HEK293T (cell line): ENCODE results near the gene CCR6.

Source experiments
- CTCF ChIA-PET: fragments of 350-600 bp; formaldehyde crosslinking; extraction: SDS; loops from one replicate; lab custom pipeline; 2021; ENCODE audit warnings: antibody characterized with exemption, inconsistent platforms; lab: Yijun Ruan, JAX
- POLR2A ChIA-PET: fragments of 350-600 bp; formaldehyde crosslinking; extraction: SDS; loops from one replicate; lab custom pipeline; 2020; ENCODE audit warnings: antibody characterized with exemption, inconsistent platforms; lab: Yijun Ruan, JAX
- DNase-seq: peaks from one replicate; pipeline ENCODE4 v3.0.0; 2012; ENCODE audit warnings: mixed read lengths; ENCODE audit errors: extremely low spot score
- ARNT ChIP-seq: fragments of 450-650 bp; IDR thresholded peaks from 2 replicates; pipeline ENCODE4 v1.6.1; 2017; ENCODE audit warnings: mild to moderate bottlenecking
- BHLHE40 ChIP-seq: fragments of 450-650 bp; IDR thresholded peaks from 2 replicates; pipeline ENCODE4 v1.6.1; 2016; ENCODE audit warnings: mild to moderate bottlenecking, moderate library complexity, borderline replicate concordance
- CTBP1 ChIP-seq: fragments of 450-650 bp; IDR thresholded peaks from 2 replicates; pipeline ENCODE4 v1.6.1; 2016; ENCODE audit warnings: borderline replicate concordance
- ELF4 ChIP-seq: fragments of 450-650 bp; IDR thresholded peaks from 2 replicates; pipeline ENCODE4 v1.6.1; 2017; ENCODE audit warnings: antibody characterized with exemption
- FOXA1 ChIP-seq: fragments of 450-650 bp; IDR thresholded peaks from 2 replicates; pipeline ENCODE4 v1.6.1; 2016; ENCODE audit warnings: mild to moderate bottlenecking
- FOXK2 ChIP-seq: fragments of 450-650 bp; IDR thresholded peaks from 2 replicates; pipeline ENCODE4 v1.6.1; 2016; ENCODE audit warnings: mild to moderate bottlenecking
- FOXM1 ChIP-seq: fragments of 450-650 bp; IDR thresholded peaks from 2 replicates; pipeline ENCODE4 v1.6.1; 2017; ENCODE audit warnings: mild to moderate bottlenecking, borderline replicate concordance
- HDGF ChIP-seq: fragments of 450-650 bp; IDR thresholded peaks from 2 replicates; pipeline ENCODE4 v1.6.1; 2017; ENCODE audit warnings: antibody characterized with exemption, borderline replicate concordance
- L3MBTL2 ChIP-seq: fragments of 450-650 bp; conservative IDR thresholded peaks from 2 replicates; pipeline ENCODE4 v1.6.1; 2016; ENCODE audit warnings: mild to moderate bottlenecking
- LEF1 ChIP-seq: fragments of 450-650 bp; IDR thresholded peaks from 2 replicates; pipeline ENCODE4 v1.6.1; 2017; ENCODE audit warnings: mild to moderate bottlenecking, borderline replicate concordance
- NFRKB ChIP-seq: fragments of 450-650 bp; IDR thresholded peaks from 2 replicates; pipeline ENCODE4 v1.6.1; 2016; ENCODE audit warnings: mild to moderate bottlenecking, moderate library complexity
- PKNOX1 ChIP-seq: fragments of 450-650 bp; IDR thresholded peaks from 2 replicates; pipeline ENCODE4 v1.6.1; 2016
- SP1 ChIP-seq: fragments of 450-650 bp; IDR thresholded peaks from 2 replicates; pipeline ENCODE4 v1.6.1; 2017
- SUZ12 ChIP-seq: fragments of 450-650 bp; IDR thresholded peaks from 2 replicates; pipeline ENCODE4 v1.6.1; 2016; ENCODE audit warnings: mild to moderate bottlenecking
- TARDBP ChIP-seq: fragments of 450-650 bp; IDR thresholded peaks from 2 replicates; pipeline ENCODE4 v1.6.1; 2016
- ZNF384 ChIP-seq: fragments of 450-650 bp; IDR thresholded peaks from 2 replicates; pipeline ENCODE4 v1.6.1; 2016

CCR6 gene

GRCh38 chr6:167089243-167090142 lies 33.4 kb upstream of the CCR6 start:
- POLR2A ChIA-PET = interaction anchor here (0.6 kb wide), 1 partner anchor 152 kb away, joined by 3 read pairs; no protein-coding TSS in a partner anchor
- CTCF ChIA-PET = no interaction called here
- TF ChIP-seq HDGF (no peak), FOXK2 (no peak), LEF1 (no peak), ELF4 (no peak), TARDBP (no peak), ZNF384 (no peak), FOXM1 (no peak), SP1 (no peak), FOXA1 (no peak), NFRKB (no peak), PKNOX1 (no peak), SUZ12 (no peak), ARNT (no peak), L3MBTL2 (no peak), BHLHE40 (no peak), CTBP1 (no peak)
- no peak for DNase-seq

- ChIA-PET POLR2A (no interaction called here), CTCF (no interaction called here)
- TF ChIP-seq SP1 = no peak
- TF ChIP-seq LEF1 = no peak
- no peak for TF ChIP-seq NFRKB
- no peak for TF ChIP-seq FOXA1
- TF ChIP-seq FOXM1 = no peak
- no peak for TF ChIP-seq ZNF384
- TF ChIP-seq BHLHE40 = no peak
- TF ChIP-seq TARDBP = no peak
- no peak for TF ChIP-seq PKNOX1
- no peak for TF ChIP-seq ELF4
- no peak for TF ChIP-seq CTBP1
- TF ChIP-seq L3MBTL2 = no peak
- no peak for DNase-seq
Observed at GRCh38 chr6:167090171-167090570, 32.7 kb upstream of the CCR6 start.

DNA sequence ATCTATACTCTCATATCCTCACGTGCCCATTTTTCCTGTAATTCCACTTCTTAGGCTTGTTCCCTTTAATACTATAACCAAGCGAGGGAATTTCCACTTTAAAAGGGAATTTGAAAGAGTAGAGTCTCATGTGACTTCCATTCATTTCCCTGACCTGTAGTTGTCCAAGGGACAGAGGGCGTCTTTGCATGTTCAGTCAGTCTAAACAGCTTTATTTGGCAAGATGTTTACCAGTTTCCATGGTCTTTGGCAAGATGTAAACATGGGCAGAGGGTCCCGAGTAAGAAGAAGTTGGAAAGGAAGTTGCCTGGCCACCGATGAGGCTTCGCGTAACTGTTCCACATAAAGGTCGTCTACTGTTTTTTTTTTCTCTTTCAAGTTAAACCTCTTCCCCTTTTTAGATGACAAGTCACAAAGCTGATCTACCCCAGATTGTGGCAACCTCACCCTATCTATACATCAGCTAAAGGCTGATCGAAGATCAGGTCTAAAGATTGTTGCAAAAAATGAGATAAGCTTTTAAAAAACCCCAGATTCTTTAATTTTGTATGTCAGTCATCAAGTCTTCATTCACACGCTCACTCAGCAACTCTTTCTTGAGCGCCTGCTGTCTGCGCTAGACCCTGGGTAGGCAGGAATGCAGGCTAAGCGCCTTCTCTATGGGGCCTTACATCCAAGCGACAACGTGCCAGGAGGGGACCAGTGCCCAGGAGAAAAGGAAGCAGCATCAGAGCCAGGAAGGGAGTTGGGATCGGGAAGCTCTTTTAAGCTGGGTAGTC lies 31.7 kb upstream of the CCR6 start:
- ChIA-PET CTCF (no interaction called here), POLR2A (no interaction called here)
- DNase-seq = no peak
- no peak for TF ChIP-seq ELF4
- no peak for TF ChIP-seq HDGF
- TF ChIP-seq L3MBTL2 = no peak
- TF ChIP-seq BHLHE40 = no peak
- no peak for TF ChIP-seq TARDBP
- no peak for TF ChIP-seq CTBP1
- no peak for TF ChIP-seq SP1
- no peak for TF ChIP-seq LEF1
- TF ChIP-seq FOXA1 = no peak
- no peak for TF ChIP-seq NFRKB
- TF ChIP-seq FOXK2 = no peak
- TF ChIP-seq FOXM1 = no peak
- TF ChIP-seq ARNT = no peak
- TF ChIP-seq ZNF384 = no peak
- no peak for TF ChIP-seq PKNOX1
- no peak for TF ChIP-seq SUZ12

DNA sequence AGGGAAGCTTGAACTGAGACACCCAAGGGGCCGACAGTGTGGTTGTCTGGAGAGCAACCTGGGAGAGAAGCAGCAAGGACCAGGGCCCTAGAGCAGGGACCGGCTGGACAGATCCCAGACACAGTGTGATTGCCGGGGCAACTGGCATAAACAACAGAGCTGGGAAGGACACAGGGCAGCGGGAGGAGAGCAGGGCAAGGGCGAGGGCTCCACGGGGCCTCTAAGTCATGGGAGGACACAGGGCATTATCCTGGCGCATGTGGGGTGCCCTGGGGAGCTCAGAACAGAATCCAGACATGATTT lies 31.1 kb upstream of the CCR6 start:
- no peak for TF ChIP-seq FOXA1
- no peak for TF ChIP-seq LEF1
- TF ChIP-seq CTBP1 = no peak
- TF ChIP-seq ELF4 = no peak
- no peak for TF ChIP-seq L3MBTL2
- TF ChIP-seq NFRKB = no peak
- no peak for TF ChIP-seq ARNT
- no peak for TF ChIP-seq ZNF384
- no peak for TF ChIP-seq SP1
- TF ChIP-seq HDGF = no peak
- TF ChIP-seq BHLHE40 = no peak
- no peak for TF ChIP-seq FOXK2
- no peak for TF ChIP-seq TARDBP
- no peak for TF ChIP-seq FOXM1
- TF ChIP-seq PKNOX1 = no peak
- CTCF ChIA-PET = no interaction called here
- POLR2A ChIA-PET = no interaction called here
- DNase-seq = no peak

DNA sequence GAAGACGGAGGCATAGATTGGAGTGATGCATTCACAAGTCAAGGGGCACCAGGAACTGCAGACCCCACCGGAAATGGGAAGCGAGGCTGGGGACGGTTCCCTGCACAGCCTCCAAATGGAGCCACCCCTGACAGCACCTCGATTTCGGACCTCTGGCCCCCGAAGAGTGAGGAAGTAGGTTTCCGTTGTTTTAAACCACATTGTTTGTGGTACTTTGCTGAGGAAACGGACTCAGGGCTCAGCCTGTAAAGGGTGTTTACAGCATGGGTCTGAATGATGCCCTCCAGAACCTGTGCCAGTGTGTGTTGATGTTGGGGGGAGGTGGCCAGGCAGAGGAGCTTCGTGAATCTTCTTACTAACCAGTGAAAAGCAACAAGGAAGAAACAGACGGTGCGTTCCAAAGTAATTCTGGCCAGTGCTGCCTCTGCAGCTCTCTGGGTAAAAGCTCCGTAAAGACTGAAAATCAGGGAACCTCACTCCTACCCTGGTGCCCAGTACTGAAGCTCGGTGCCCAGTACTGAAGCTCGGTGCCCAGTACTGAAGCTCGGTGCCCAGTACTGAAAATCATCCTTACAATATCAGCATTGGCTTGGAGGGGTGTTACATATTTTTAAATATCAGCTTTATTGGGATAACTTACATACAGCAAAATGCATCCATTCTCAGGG lies 30.1 kb upstream of the CCR6 start:
- DNase-seq = no peak
- ChIA-PET POLR2A (no interaction called here), CTCF (no interaction called here)
- TF ChIP-seq FOXA1 = no peak
- TF ChIP-seq L3MBTL2 = no peak
- no peak for TF ChIP-seq TARDBP
- TF ChIP-seq SP1 = no peak
- TF ChIP-seq ELF4 = no peak
- no peak for TF ChIP-seq HDGF
- no peak for TF ChIP-seq FOXM1
- no peak for TF ChIP-seq BHLHE40
- TF ChIP-seq ZNF384 = no peak
- TF ChIP-seq PKNOX1 = no peak
- TF ChIP-seq CTBP1 = no peak
- no peak for TF ChIP-seq SUZ12
- TF ChIP-seq ARNT = no peak
- TF ChIP-seq FOXK2 = no peak
- no peak for TF ChIP-seq NFRKB
- no peak for TF ChIP-seq LEF1
